GM10266 (cell line): ENCODE data around the gene ARHGAP45.

Experiments
- DNase-seq: peaks from one replicate; pipeline ENCODE4 v3.0.0; 2012; ENCODE audit errors: extremely low spot score
- CTCF ChIP-seq: IDR thresholded peaks from 2 replicates; pipeline ENCODE4 v1.5.1; 2012; ENCODE audit warnings: mild to moderate bottlenecking, low read depth; ENCODE audit not compliant: control insufficient read depth, insufficient read depth; ENCODE audit errors: missing control alignments

ARHGAP45 gene

GRCh38 chr19:1047696-1048147 is 19.2 kb upstream of the ARHGAP45 start:
- no peak for TF ChIP-seq CTCF
- no peak for DNase-seq

- no peak for TF ChIP-seq CTCF
- DNase-seq = no peak
Observed at GRCh38 chr19:1049106-1049505, 17.9 kb upstream of the ARHGAP45 start.

GRCh38 chr19:1049800-1050199 is 17.2 kb upstream of the ARHGAP45 start:
- no peak for DNase-seq
- TF ChIP-seq CTCF = no peak

GRCh38 chr19:1050989-1051788 is 15.8 kb upstream of the ARHGAP45 start:
- no peak for DNase-seq
- no peak for TF ChIP-seq CTCF

GRCh38 chr19:1051791-1052190 is 15.2 kb upstream of the ARHGAP45 start:
- no peak for DNase-seq
- TF ChIP-seq CTCF = no peak

- no peak for DNase-seq
- no peak for TF ChIP-seq CTCF
Observed at GRCh38 chr19:1052349-1052975, 14.5 kb upstream of the ARHGAP45 start.
